Activated CD8-positive, alpha-beta memory T cell treated with anti-CD3 and anti-CD28 coated beads, Interleukin-2, amount 50 U/mL, for 24 hours (primary cell): ENCODE measurements around the gene AADACL3.
"Not testable (repeated sequence)": the region's sequence is repeated elsewhere in the genome, so short reads cannot be mapped to it uniquely, and the experiment has no call there.

Source experiments
- DNase-seq: peaks from one replicate; pipeline ENCODE4 v3.0.0-alpha.2; 2020; ENCODE audit errors: extremely low read depth

Gene AADACL3

GRCh38 chr1:12715896-12716437 is at the start of gene AADACL3:
TSS of gene AADACL3 (plus strand) at chr1:12716110. CDS start at chr1:12716177, 67 bp downstream.
- no peak for DNase-seq

- no peak for DNase-seq
These were observed 49.7 kb upstream of the AADACL3 start for GRCh38 chr1:12666141-12666735.

- DNase-seq = no peak
These were observed 46.3 kb upstream of the AADACL3 start for GRCh38 chr1:12669529-12670068.

- no peak for DNase-seq
These were observed 41.6 kb upstream of the AADACL3 start for GRCh38 chr1:12674358-12674757.

GRCh38 chr1:12676122-12676521 is 39.8 kb upstream of the AADACL3 start:
- not testable (repeated sequence) for DNase-seq

- no peak for DNase-seq
These were observed 38.3 kb upstream of the AADACL3 start for GRCh38 chr1:12677565-12677964.

GRCh38 chr1:12678350-12678749 is 37.6 kb upstream of the AADACL3 start:
- no peak for DNase-seq

- DNase-seq = no peak
These were observed 37.1 kb upstream of the AADACL3 start for GRCh38 chr1:12678820-12679219.

GRCh38 chr1:12690156-12690555 is 25.8 kb upstream of the AADACL3 start:
- no peak for DNase-seq

- no peak for DNase-seq
These were observed 22.7 kb upstream of the AADACL3 start for GRCh38 chr1:12692967-12693782.

- DNase-seq = no peak
These were observed 19.3 kb upstream of the AADACL3 start for GRCh38 chr1:12696658-12697057.

- DNase-seq = no peak
These were observed 18.5 kb upstream of the AADACL3 start for GRCh38 chr1:12697397-12697796.

- no peak for DNase-seq
These were observed 12.0 kb upstream of the AADACL3 start for GRCh38 chr1:12703821-12704451.

GRCh38 chr1:12706061-12706460 is 9.8 kb upstream of the AADACL3 start:
- no peak for DNase-seq

GRCh38 chr1:12708396-12709090 is 7.4 kb upstream of the AADACL3 start:
- no peak for DNase-seq

GRCh38 chr1:12709091-12709491 is 6.8 kb upstream of the AADACL3 start:
- DNase-seq = no peak

- no peak for DNase-seq
These were observed 6.2 kb upstream of the AADACL3 start for GRCh38 chr1:12709696-12710095.

GRCh38 chr1:12711536-12711935 is 4.4 kb upstream of the AADACL3 start:
- no peak for DNase-seq

- DNase-seq = no peak
These were observed 3.8 kb upstream of the AADACL3 start for GRCh38 chr1:12712076-12712475.

GRCh38 chr1:12712929-12713328 is 3.0 kb upstream of the AADACL3 start:
- DNase-seq = no peak

GRCh38 chr1:12713651-12714050 is 2.3 kb upstream of the AADACL3 start:
- not testable (repeated sequence) for DNase-seq
